ENCODE data around the gene GRPEL1. TPM values are rescaled to one million over a fixed set of nuclear protein-coding genes. Genes with fewer than 3 reads are reported as not detected.

GRPEL1 gene
- total and polyA plus RNA-seq, 2 of the 8 experiments (the other 6 are each of a cell fraction or from before 2014, with no cell fraction given) = 13.5 to 39.9 TPM

DNA sequence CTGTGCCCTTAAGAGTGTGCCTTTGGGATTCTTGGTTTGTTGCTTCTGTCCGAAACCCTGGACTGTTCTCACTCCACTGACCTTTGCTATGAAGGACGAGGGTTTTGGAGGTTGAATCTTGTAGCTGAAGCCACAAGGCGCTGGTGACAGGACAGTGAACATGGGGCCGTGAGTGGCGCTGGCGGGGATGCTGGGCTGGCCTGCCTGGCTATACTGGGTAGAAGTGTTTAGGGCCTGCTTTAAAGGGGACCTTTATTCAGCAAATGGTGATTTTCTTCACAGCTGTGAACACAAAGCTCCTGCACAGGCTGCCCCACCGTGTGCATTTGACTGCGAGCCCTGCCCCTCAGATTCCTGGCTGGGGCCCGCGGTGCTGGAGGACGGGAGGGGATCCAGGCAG lies 51.8 kb downstream of the GRPEL1 start:
- 82% methylated on average over 11 of the region's 11 CpGs; no CpG with 5 or more reads in 1 of the 2 experiments for WGBS, 2 experiments (ENCODE audit: extremely low coverage in 1 of 2, insufficient coverage in 1 of 2, insufficient read length in 1 of 2, insufficient replicate concordance in 2 of 2, low coverage in 1 of 2, low lambda C conversion rate in 2 of 2, missing lambda C conversion rate in 1 of 2)
- no peak overlapping the region for H2BK15ac ChIP-seq (ENCODE audit: low read length)
- no peak for FAIRE-seq
- TF ChIP-seq BCL11A (IDR thresholded peaks at IDR 0.05; ENCODE audit: low read depth in 2 of 2, low read length in 2 of 2) (no peak), YY1 (IDR thresholded peaks at IDR 0.05; ENCODE audit: low read depth, low read length) (no peak), CBX8 (IDR thresholded peaks at IDR 0.05; ENCODE audit: borderline replicate concordance, low read depth, low read length) (no peak), POLR2AphosphoS5 (IDR thresholded peaks at IDR 0.05; ENCODE audit: low read depth, low read length) (no peak), HDAC6 (IDR thresholded peaks at IDR 0.05; ENCODE audit: low read depth, low read length) (no peak), ASH2L (IDR thresholded peaks at IDR 0.05; ENCODE audit: low read length) (no peak), TCF12 (IDR thresholded peaks at IDR 0.05; ENCODE audit: low read depth, low read length) (no peak), SRF (IDR thresholded peaks at IDR 0.05; ENCODE audit: low read depth, low read length) (no peak), CTBP2 (IDR thresholded peaks at IDR 0.05; ENCODE audit: borderline replicate concordance, insufficient read depth, insufficient read length, low read length) (no peak), GABPA (IDR thresholded peaks at IDR 0.05; ENCODE audit: borderline replicate concordance, insufficient read depth, low read length) (no peak), TEAD4 (IDR thresholded peaks at IDR 0.05; ENCODE audit: low read depth, low read length) (no peak), SUZ12 (IDR thresholded peaks at IDR 0.05; ENCODE audit: low read length) (no peak), SAP30 (IDR thresholded peaks at IDR 0.05; ENCODE audit: insufficient read depth, insufficient replicate concordance, low read length) (no peak), MAFK (IDR thresholded peaks at IDR 0.05; ENCODE audit: low read depth, low read length) (no peak)
- no peak overlapping the region for H2BK120ac ChIP-seq (replicated peaks; ENCODE audit: low read depth, low read length)
- no peak overlapping the region for H3K18ac ChIP-seq (ENCODE audit: extremely low read depth, low read length)
- DNase-seq (ENCODE audit: low read depth in 1 of 2, low spot score in 2 of 2) = no peak
- no peak overlapping the region for H2BK12ac ChIP-seq (ENCODE audit: low read depth, low read length)
- no peak overlapping the region for H4K91ac ChIP-seq (replicated peaks; ENCODE audit: insufficient read length, low read length)
- H3K4me2 ChIP-seq (ENCODE audit: insufficient read depth in 1 of 2, low read depth in 2 of 2, low read length in 2 of 2) = no peak overlapping the region
- no peak overlapping the region for H3K4ac ChIP-seq (replicated peaks; ENCODE audit: insufficient read length, low read depth, low read length)
- H3K4me3 ChIP-seq (ENCODE audit: extremely low read depth in 1 of 4, insufficient read depth in 2 of 4, low read depth in 3 of 4, low read length in 4 of 4) = no peak overlapping the region
- no peak overlapping the region; a peak in 1 of 7 replicates for H3K9ac ChIP-seq (replicated peaks in 1 of 4; ENCODE audit: extremely low read depth in 1 of 4, low read depth in 3 of 4, low read length in 3 of 4)
- no peak overlapping the region for H2AK5ac ChIP-seq (ENCODE audit: low read depth, low read length)
- no peak overlapping the region for H2BK5ac ChIP-seq (ENCODE audit: low read depth, low read length)
- no peak overlapping the region for H3K56ac ChIP-seq (replicated peaks; ENCODE audit: insufficient read length, low read depth, low read length)
- no peak overlapping the region for H2BK20ac ChIP-seq (ENCODE audit: low read length)
- no peak overlapping the region for H4K5ac ChIP-seq (ENCODE audit: insufficient read length, low read depth, low read length)
- peaks cover 4% of the 10 kb centered on the region for H3K79me1 ChIP-seq (ENCODE audit: low read depth, low read length)
- no peak overlapping the region for H3K14ac ChIP-seq (ENCODE audit: insufficient read length)
- no peak overlapping the region for H2AFZ ChIP-seq (ENCODE audit: low read length)
- no peaks in the 10 kb centered on the region for H3K27me3 ChIP-seq (replicated peaks in 1 of 4; ENCODE audit: control insufficient read depth in 3 of 4, extremely low read depth in 1 of 4, insufficient read depth in 3 of 4, low read length in 3 of 4)
- H3K27ac ChIP-seq (ENCODE audit: low read depth, low read length) = no peak overlapping the region
- H4K8ac ChIP-seq (ENCODE audit: extremely low read depth, insufficient read depth, low read length) = no peak overlapping the region
- H3K36me3 ChIP-seq (ENCODE audit: control insufficient read depth in 2 of 4, insufficient read depth in 4 of 4, low read length in 3 of 4) = peaks cover 5 to 40% (median 31%) of the 10 kb centered on the region in 4 experiments
- ChIA-PET CTCF (ENCODE audit: partially characterized antibody) (interaction anchor here (0.8 to 2.3 kb wide), 4 partner anchors 9 to 128 kb away, joined by 3 to 7 read pairs (median 3); no protein-coding TSS in a partner anchor), POLR2A (ENCODE audit: partially characterized antibody) (interaction anchor here (0.7 to 2.2 kb wide), 3 partner anchors 9 to 52 kb away, joined by 3 to 6 read pairs (median 3); partner anchors contain the start of gene GRPEL1)
- no peaks in the 10 kb centered on the region for H3K23me2 ChIP-seq (ENCODE audit: low read depth, low read length)
- no peak overlapping the region for H3K23ac ChIP-seq (ENCODE audit: insufficient read length)
- peaks cover 6 to 17% of the 10 kb centered on the region in 2 experiments for H4K20me1 ChIP-seq (replicated peaks in 1 of 2; ENCODE audit: control insufficient read depth in 1 of 2, insufficient read depth in 2 of 2, low read length in 2 of 2)
- no peaks in the 10 kb centered on the region for H3K9me3 ChIP-seq (ENCODE audit: insufficient read depth in 2 of 2, low read depth in 1 of 2, low read length in 1 of 2)
- H3K79me2 ChIP-seq (ENCODE audit: control insufficient read depth in 1 of 2, insufficient read depth in 2 of 2, low read length in 2 of 2) = no peaks in the 10 kb centered on the region; a peak in 1 of 4 replicates
- H3K4me1 ChIP-seq (replicated peaks in 1 of 4; ENCODE audit: control insufficient read depth in 3 of 4, insufficient read depth in 4 of 4, low read length in 3 of 4) = no peaks in the 10 kb centered on the region; a peak in 1 of 7 replicates
